Activated CD8-positive, alpha-beta memory T cell treated with anti-CD3 and anti-CD28 coated beads, Interleukin-2, amount 10 ng/mL, durations not matched to agents 7 days and 5 days (primary cell): ENCODE data around the gene ADGRL1. TPM values are rescaled to one million over a fixed set of nuclear protein-coding genes. Genes with fewer than 3 reads are reported as not detected.
A peak's percentile ranks its signal among the peaks of the same experiment; 100 is the strongest.

Experiments used
- ATAC-seq: fragments of 150-1000 bp; cut with Tn5 transposase; one replicate; pipeline ENCODE4 v1.10.0; 2021; ENCODE audit warnings: moderate library complexity
- CTCF ChIA-PET: fragments of 350-600 bp; sonication (Branson Sonifier 250); formaldehyde crosslinking; loops from one replicate; lab custom pipeline; 2021; ENCODE audit warnings: antibody characterized with exemption; lab: Charles Lee
- DNase-seq: peaks from one replicate; pipeline ENCODE4 v3.0.0-alpha.2; 2020
- H3K27ac Mint-ChIP-seq: one replicate; pipeline ENCODE4 v1.8.0; 2021; ENCODE audit warnings: mild to moderate bottlenecking, mixed read lengths
- H3K27me3 Mint-ChIP-seq: one replicate; pipeline ENCODE4 v1.8.0; 2021; ENCODE audit warnings: mixed read lengths
- H3K36me3 Mint-ChIP-seq: one replicate; pipeline ENCODE4 v1.8.0; 2021; ENCODE audit warnings: mild to moderate bottlenecking, mixed read lengths
- H3K4me1 Mint-ChIP-seq: one replicate; pipeline ENCODE4 v1.8.0; 2021; ENCODE audit warnings: mixed read lengths
- H3K4me3 Mint-ChIP-seq: one replicate; pipeline ENCODE4 v1.8.0; 2021; ENCODE audit warnings: mild to moderate bottlenecking, moderate library complexity, mixed read lengths
- H3K9me3 Mint-ChIP-seq: one replicate; pipeline ENCODE4 v1.8.0; 2022; ENCODE audit warnings: low read depth, mixed read lengths
- total RNA-seq, 2 experiments: library from RNA; stranded (reverse); gene quantifications; one replicate each; pipeline ENCODE4 v1.2.3, GENCODE V29; 2021

ADGRL1 gene
- total RNA-seq, 2 experiments from 2014 or later = 3.7 to 4.3 TPM

- no peak overlapping the region for H3K4me3 Mint-ChIP-seq
- H3K4me1 Mint-ChIP-seq = peaks cover 5% of the 10 kb centered on the region
- H3K27ac Mint-ChIP-seq = no peak overlapping the region
- peaks cover 34% of the 10 kb centered on the region for H3K36me3 Mint-ChIP-seq
- ATAC-seq = no peak
- no peaks in the 10 kb centered on the region for H3K9me3 Mint-ChIP-seq
- CTCF ChIA-PET = no interaction called here
- no peak for DNase-seq
- H3K27me3 Mint-ChIP-seq = no peaks in the 10 kb centered on the region
These were observed 78.8 kb downstream of the ADGRL1 start for GRCh38 chr19:14127176-14127575.

- DNase-seq = no peak
- Mint-ChIP-seq H3K27me3 (no peaks in the 10 kb centered on the region), H3K9me3 (no peaks in the 10 kb centered on the region), H3K4me1 (peaks cover 11% of the 10 kb centered on the region), H3K4me3 (no peak overlapping the region), H3K36me3 (peaks cover 26% of the 10 kb centered on the region), H3K27ac (peak overlapping the region; percentile 3)
- no peak for ATAC-seq
- CTCF ChIA-PET = interaction anchor here (1.1 to 1.4 kb wide), 2 partner anchors 14 to 295 kb away, joined by 3 to 6 read pairs; partner anchors contain the start of gene ASF1B
These were observed 83.0 kb downstream of the ADGRL1 start for GRCh38 chr19:14122924-14123323.

GRCh38 chr19:14120497-14120780, 85.5 kb downstream of the ADGRL1 start:
- no peak for DNase-seq
- Mint-ChIP-seq H3K27me3 (no peaks in the 10 kb centered on the region), H3K27ac (no peak overlapping the region), H3K9me3 (no peaks in the 10 kb centered on the region), H3K36me3 (peaks cover 18% of the 10 kb centered on the region), H3K4me3 (no peak overlapping the region), H3K4me1 (peaks cover 25% of the 10 kb centered on the region)
- CTCF ChIA-PET = interaction anchor here (0.9 to 1.1 kb wide), 2 partner anchors 15 to 16 kb away, joined by 5 read pairs; partner anchors contain the start of gene ASF1B
- no peak for ATAC-seq

- Mint-ChIP-seq H3K4me3 (no peak overlapping the region), H3K9me3 (no peaks in the 10 kb centered on the region)
These were observed 86.1 kb downstream of the ADGRL1 start for GRCh38 chr19:14119644-14120496.

GRCh38 chr19:14119146-14119545, 86.8 kb downstream of the ADGRL1 start:
- DNase-seq (no peak), ATAC-seq (no peak)
- H3K27ac Mint-ChIP-seq = peak overlapping the region; percentile 39
- CTCF ChIA-PET = interaction anchor here (0.9 to 1.0 kb wide), 2 partner anchors 17 to 240 kb away, joined by 3 to 4 read pairs; partner anchors contain the start of gene ASF1B
- H3K27me3 Mint-ChIP-seq = no peaks in the 10 kb centered on the region
- H3K4me3 Mint-ChIP-seq = peak overlapping the region; percentile 77
- peaks cover 35% of the 10 kb centered on the region for H3K4me1 Mint-ChIP-seq
- peaks cover 12% of the 10 kb centered on the region for H3K36me3 Mint-ChIP-seq
- no peaks in the 10 kb centered on the region for H3K9me3 Mint-ChIP-seq

More at GRCh38 chr19:14119644-14120496, 86.1 kb downstream of the ADGRL1 start:
- Mint-ChIP-seq H3K36me3 (peaks cover 17% of the 10 kb centered on the region), H3K27ac (peak overlapping the region; percentile 52), H3K4me1 (peaks cover 31% of the 10 kb centered on the region), H3K27me3 (no peaks in the 10 kb centered on the region)
- DNase-seq (no peak), ATAC-seq (no peak)
- CTCF ChIA-PET = interaction anchor here (0.9 kb wide), 1 partner anchor 239 kb away, joined by 3 read pairs; no protein-coding TSS in a partner anchor

GRCh38 chr19:14118165-14119051, 87.6 kb downstream of the ADGRL1 start:
- no peaks in the 10 kb centered on the region for H3K9me3 Mint-ChIP-seq
- DNase-seq (peak; percentile 52), ATAC-seq (no peak)
- no peaks in the 10 kb centered on the region for H3K27me3 Mint-ChIP-seq
- peaks cover 38% of the 10 kb centered on the region for H3K4me1 Mint-ChIP-seq
- H3K4me3 Mint-ChIP-seq = peak overlapping the region; percentile 77
- peaks cover 11% of the 10 kb centered on the region for H3K36me3 Mint-ChIP-seq
- peak overlapping the region; percentile 47 for H3K27ac Mint-ChIP-seq
- CTCF ChIA-PET = interaction anchor here (0.8 to 6.3 kb wide), 6 partner anchors 13 to 241 kb away, joined by 3 to 59 read pairs (median 4); partner anchors contain the start of genes ASF1B and MISP3

GRCh38 chr19:14117668-14118164, 88.3 kb downstream of the ADGRL1 start, which contains the start of gene PRKACA:
Gene PRKACA (minus strand): TSS chr19:14117762. CDS start chr19:14117547, 215 bp downstream.
- CTCF ChIA-PET = interaction anchor here (0.7 to 6.3 kb wide), 6 partner anchors 14 to 231 kb away, joined by 3 to 59 read pairs (median 4); partner anchors contain the start of genes ASF1B and MISP3
- H3K4me1 Mint-ChIP-seq = peaks cover 42% of the 10 kb centered on the region
- peak; percentile 99 for DNase-seq
- peak within 1 kb of the TSS; percentile 66 for H3K27ac Mint-ChIP-seq
- peaks cover 7% of the 10 kb centered on the region for H3K36me3 Mint-ChIP-seq
- no peaks in the 10 kb centered on the region for H3K27me3 Mint-ChIP-seq
- no peaks in the 10 kb centered on the region for H3K9me3 Mint-ChIP-seq
- peak; percentile 96 for ATAC-seq
- H3K4me3 Mint-ChIP-seq = peak within 1 kb of the TSS; percentile 77

- CTCF ChIA-PET = interaction anchor here (0.7 to 6.3 kb wide), 6 partner anchors 15 to 231 kb away, joined by 3 to 59 read pairs (median 4); partner anchors contain the start of gene ASF1B
- peaks cover 4% of the 10 kb centered on the region for H3K36me3 Mint-ChIP-seq
- H3K4me1 Mint-ChIP-seq = peaks cover 45% of the 10 kb centered on the region
- no peaks in the 10 kb centered on the region for H3K9me3 Mint-ChIP-seq
- H3K27ac Mint-ChIP-seq = peak overlapping the region; percentile 21
- H3K27me3 Mint-ChIP-seq = no peaks in the 10 kb centered on the region
- ATAC-seq (peak; percentile 1), DNase-seq (peak; percentile 52)
- H3K4me3 Mint-ChIP-seq = peak overlapping the region; percentile 77
These were observed 88.9 kb downstream of the ADGRL1 start for GRCh38 chr19:14116918-14117578.

GRCh38 chr19:14116525-14116917, 89.4 kb downstream of the ADGRL1 start:
- DNase-seq = no peak
- H3K27me3 Mint-ChIP-seq = no peaks in the 10 kb centered on the region
- CTCF ChIA-PET = interaction anchor here (1.4 to 6.3 kb wide), 5 partner anchors 15 to 236 kb away, joined by 3 to 59 read pairs (median 12); partner anchors contain the start of gene ASF1B
- peak overlapping the region; percentile 21 for H3K27ac Mint-ChIP-seq
- peaks cover 2% of the 10 kb centered on the region for H3K36me3 Mint-ChIP-seq
- peaks cover 47% of the 10 kb centered on the region for H3K4me1 Mint-ChIP-seq
- peak overlapping the region; percentile 77 for H3K4me3 Mint-ChIP-seq
- ATAC-seq = no peak
- H3K9me3 Mint-ChIP-seq = no peaks in the 10 kb centered on the region

- H3K27ac Mint-ChIP-seq = no peak overlapping the region
- no peak for ATAC-seq
- H3K4me3 Mint-ChIP-seq = peak overlapping the region; percentile 77
- no peaks in the 10 kb centered on the region for H3K36me3 Mint-ChIP-seq
- H3K4me1 Mint-ChIP-seq = peaks cover 47% of the 10 kb centered on the region
- no peak for DNase-seq
- H3K27me3 Mint-ChIP-seq = no peaks in the 10 kb centered on the region
- H3K9me3 Mint-ChIP-seq = no peaks in the 10 kb centered on the region
- CTCF ChIA-PET = interaction anchor here (0.7 to 6.3 kb wide), 13 partner anchors 9 to 390 kb away, joined by 3 to 59 read pairs (median 4); partner anchors contain the start of gene ASF1B
These were observed 90.2 kb downstream of the ADGRL1 start for GRCh38 chr19:14115756-14116155.

- no peaks in the 10 kb centered on the region for H3K9me3 Mint-ChIP-seq
- no peaks in the 10 kb centered on the region for H3K36me3 Mint-ChIP-seq
- H3K4me3 Mint-ChIP-seq = no peak overlapping the region
- no peak overlapping the region for H3K27ac Mint-ChIP-seq
- peaks cover 47% of the 10 kb centered on the region for H3K4me1 Mint-ChIP-seq
- CTCF ChIA-PET = interaction anchor here (0.7 to 6.3 kb wide), 20 partner anchors 10 to 391 kb away, joined by 3 to 59 read pairs (median 4); partner anchors contain the start of genes ASF1B and IL27RA
- DNase-seq (peak; percentile 70), ATAC-seq (no peak)
- no peaks in the 10 kb centered on the region for H3K27me3 Mint-ChIP-seq
These were observed 91.1 kb downstream of the ADGRL1 start for GRCh38 chr19:14114854-14115253.

GRCh38 chr19:14114439-14114838, 91.5 kb downstream of the ADGRL1 start:
- no peaks in the 10 kb centered on the region for H3K27me3 Mint-ChIP-seq
- H3K36me3 Mint-ChIP-seq = no peaks in the 10 kb centered on the region
- ATAC-seq (no peak), DNase-seq (no peak)
- no peak overlapping the region for H3K27ac Mint-ChIP-seq
- peaks cover 47% of the 10 kb centered on the region for H3K4me1 Mint-ChIP-seq
- H3K9me3 Mint-ChIP-seq = no peaks in the 10 kb centered on the region
- no peak overlapping the region for H3K4me3 Mint-ChIP-seq
- CTCF ChIA-PET = interaction anchor here (0.8 to 6.3 kb wide), 19 partner anchors 10 to 247 kb away, joined by 3 to 59 read pairs (median 5); partner anchors contain the start of genes ASF1B and IL27RA
